Superior temporal gyrus (tissue), 1 donor: ENCODE measurements around the gene GLIS1.

Experiments used
- DNase-seq: peaks from one replicate; pipeline ENCODE4 v3.0.0-alpha.2; 2016; ENCODE audit errors: extremely low spot score

GLIS1 gene

GRCh38 chr1:53535226-53535625, 203.7 kb downstream of the GLIS1 start:
- DNase-seq: no peak

GRCh38 chr1:53532912-53533311, 206.1 kb downstream of the GLIS1 start:
- DNase-seq: no peak

- no peak for DNase-seq
These were observed 206.6 kb downstream of the GLIS1 start for GRCh38 chr1:53532377-53532776.

- no peak for DNase-seq
These were observed 208.4 kb downstream of the GLIS1 start for GRCh38 chr1:53530550-53530949.

- DNase-seq: no peak
These were observed 209.4 kb downstream of the GLIS1 start for GRCh38 chr1:53529555-53529954.

GRCh38 chr1:53527368-53527767, 211.6 kb downstream of the GLIS1 start:
- DNase-seq: no peak

GRCh38 chr1:53526451-53527101, 212.4 kb downstream of the GLIS1 start:
- no peak for DNase-seq

GRCh38 chr1:53525595-53525994, 213.4 kb downstream of the GLIS1 start:
- DNase-seq: no peak

- no peak for DNase-seq
These were observed 214.3 kb downstream of the GLIS1 start for GRCh38 chr1:53524428-53525375.

- no peak for DNase-seq
These were observed 216.9 kb downstream of the GLIS1 start for GRCh38 chr1:53521924-53522552.

- no peak for DNase-seq
These were observed 218.5 kb downstream of the GLIS1 start for GRCh38 chr1:53520481-53520880.

GRCh38 chr1:53519421-53519820, 219.5 kb downstream of the GLIS1 start:
- DNase-seq: no peak

- no peak for DNase-seq
These were observed 220.2 kb downstream of the GLIS1 start for GRCh38 chr1:53518775-53519174.

GRCh38 chr1:53517821-53518352, 221.1 kb downstream of the GLIS1 start:
- no peak for DNase-seq

GRCh38 chr1:53517109-53517508, 221.9 kb downstream of the GLIS1 start:
- no peak for DNase-seq

GRCh38 chr1:53516181-53516580, 222.8 kb downstream of the GLIS1 start:
- DNase-seq: no peak

GRCh38 chr1:53514436-53514835, 224.5 kb downstream of the GLIS1 start:
- no peak for DNase-seq

- no peak for DNase-seq
These were observed 225.1 kb downstream of the GLIS1 start for GRCh38 chr1:53513846-53514245.

GRCh38 chr1:53512807-53513755, 225.9 kb downstream of the GLIS1 start:
- DNase-seq: no peak

GRCh38 chr1:53511933-53512806, 226.8 kb downstream of the GLIS1 start:
- no peak for DNase-seq
